Activated CD8-positive, alpha-beta memory T cell treated with anti-CD3 and anti-CD28 coated beads for 4 hours (primary cell): ENCODE measurements around the gene OARD1.

Source experiments
- DNase-seq, 2 donors: peaks; one replicate each; pipeline ENCODE4 v3.0.0-alpha.2; 2020; ENCODE audit warnings: low read depth in 2 of 2

OARD1 gene

GRCh38 chr6:41074692-41075436 is 2.7 kb upstream of the OARD1 start:
- DNase-seq = no peak

GRCh38 chr6:41073968-41074691 is 2.0 kb upstream of the OARD1 start:
- no peak for DNase-seq

- peak; percentile 58 to 68 for DNase-seq
Observed at GRCh38 chr6:41073203-41073967, 1.2 kb upstream of the OARD1 start.

DNA sequence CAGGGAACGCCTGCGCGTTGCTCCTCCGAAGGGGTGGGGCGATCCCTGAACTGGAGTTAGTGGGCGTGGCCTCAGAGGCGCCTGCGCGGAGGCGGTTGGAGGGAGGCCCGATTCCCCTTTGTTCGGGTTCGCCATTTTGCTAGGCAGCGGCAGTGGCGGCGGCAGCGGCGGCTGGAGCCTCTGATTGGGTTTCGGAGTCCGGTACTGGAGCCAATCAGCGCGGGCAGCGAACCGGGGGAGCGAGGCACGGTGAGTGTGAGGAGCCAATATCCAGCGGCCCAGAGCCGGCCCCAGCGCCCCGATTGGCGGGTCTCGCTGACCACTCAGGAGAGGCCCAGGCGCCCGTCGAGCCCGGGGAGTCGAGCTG is 663 bp upstream of the OARD1 start, which contains the start of gene NFYA:
Gene NFYA, plus strand, starts transcription at position 139 of the 367 bp plus-strand sequence. CDS start 6,116 bp downstream, outside the sequence.
- DNase-seq = peak in 1 of 2 donors; percentile 100

DNA sequence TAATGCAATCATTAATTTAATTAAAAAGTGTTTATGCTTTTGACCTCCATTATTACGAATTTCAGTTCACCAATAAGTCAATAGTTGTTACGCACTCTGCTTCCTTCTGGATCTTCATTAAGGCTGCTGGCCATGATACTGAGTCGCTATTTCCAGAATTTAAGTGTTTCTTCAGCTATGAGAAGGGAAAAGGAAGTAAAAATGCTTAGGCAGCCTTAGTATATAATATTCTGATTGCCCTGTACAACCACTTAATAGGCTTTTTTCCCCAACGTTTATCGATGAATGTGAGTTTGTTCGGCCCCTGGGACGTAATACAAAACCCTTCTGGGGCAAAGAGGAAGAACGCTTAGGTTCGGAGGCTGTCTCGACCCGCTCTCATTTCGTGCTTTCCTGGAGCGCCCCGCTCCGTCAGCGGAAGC is 644 bp downstream of the OARD1 start:
- no peak for DNase-seq

- peak; percentile 34 to 35 for DNase-seq
Observed at GRCh38 chr6:41066867-41067304, 5.3 kb downstream of the OARD1 start.

DNA sequence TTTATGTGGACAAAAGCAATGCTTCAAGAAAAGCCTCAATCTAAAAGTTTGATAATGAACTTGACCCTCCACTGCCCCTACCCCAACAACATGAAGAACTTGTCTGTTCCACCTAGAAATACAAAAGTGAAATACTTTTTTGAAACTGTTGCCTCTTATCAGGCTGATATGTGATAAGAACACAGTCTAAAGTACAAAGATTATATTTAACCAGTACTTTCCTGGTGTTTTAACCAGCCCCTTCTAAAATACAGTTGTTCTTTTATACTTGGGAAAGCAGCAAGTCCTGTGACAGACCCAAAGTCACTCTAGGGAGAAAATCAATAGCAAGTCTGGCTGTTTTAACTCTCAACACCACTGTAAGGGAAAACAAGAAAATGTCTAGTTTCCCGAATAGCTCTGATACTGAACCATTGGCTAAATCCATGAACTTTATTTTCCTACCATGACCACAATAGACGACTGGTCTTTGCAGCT is 6.6 kb downstream of the OARD1 start:
- no peak for DNase-seq

DNA sequence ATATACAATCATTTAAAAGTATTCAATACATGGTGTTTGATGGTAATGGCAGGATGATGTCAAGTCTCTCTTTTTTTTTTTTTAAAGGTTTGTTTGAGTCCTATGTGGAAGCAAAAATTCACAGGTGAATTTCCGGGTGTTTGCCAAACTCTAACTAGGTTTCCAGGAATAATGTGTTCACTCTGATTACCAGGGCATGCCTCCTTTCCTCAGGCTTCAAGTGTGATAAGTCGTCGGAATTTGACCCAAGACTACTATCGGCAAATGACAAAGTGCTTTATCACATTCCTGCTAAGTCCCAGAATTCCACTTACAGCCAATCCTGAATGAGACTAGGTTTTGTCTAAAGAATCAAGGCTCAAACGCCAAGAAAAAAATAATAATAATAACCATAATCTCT is 7.3 kb downstream of the OARD1 start:
- no peak for DNase-seq

- DNase-seq = no peak
Observed at GRCh38 chr6:41063884-41064285, 8.3 kb downstream of the OARD1 start.

GRCh38 chr6:41062056-41062455 is 10.1 kb downstream of the OARD1 start:
- no peak for DNase-seq

DNA sequence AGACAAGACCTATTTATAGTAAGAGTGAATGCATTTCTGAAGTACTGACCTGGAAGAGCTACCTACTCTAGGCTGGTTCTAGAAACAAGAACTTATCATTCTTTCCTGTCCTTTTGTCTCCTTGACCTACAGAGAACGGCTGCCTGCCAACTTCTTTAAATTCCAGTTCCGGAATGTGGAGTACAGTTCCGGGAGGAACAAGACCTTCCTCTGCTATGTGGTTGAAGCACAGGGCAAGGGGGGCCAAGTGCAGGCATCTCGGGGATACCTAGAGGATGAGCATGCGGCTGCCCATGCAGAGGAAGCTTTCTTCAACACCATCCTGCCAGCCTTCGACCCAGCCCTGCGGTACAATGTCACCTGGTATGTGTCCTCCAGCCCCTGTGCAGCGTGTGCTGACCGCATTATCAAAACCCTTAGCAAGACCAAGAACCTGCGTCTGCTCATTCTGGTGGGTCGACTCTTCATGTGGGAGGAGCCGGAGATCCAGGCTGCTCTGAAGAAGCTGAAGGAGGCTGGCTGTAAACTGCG is 10.9 kb downstream of the OARD1 start:
- DNase-seq = no peak

DNA sequence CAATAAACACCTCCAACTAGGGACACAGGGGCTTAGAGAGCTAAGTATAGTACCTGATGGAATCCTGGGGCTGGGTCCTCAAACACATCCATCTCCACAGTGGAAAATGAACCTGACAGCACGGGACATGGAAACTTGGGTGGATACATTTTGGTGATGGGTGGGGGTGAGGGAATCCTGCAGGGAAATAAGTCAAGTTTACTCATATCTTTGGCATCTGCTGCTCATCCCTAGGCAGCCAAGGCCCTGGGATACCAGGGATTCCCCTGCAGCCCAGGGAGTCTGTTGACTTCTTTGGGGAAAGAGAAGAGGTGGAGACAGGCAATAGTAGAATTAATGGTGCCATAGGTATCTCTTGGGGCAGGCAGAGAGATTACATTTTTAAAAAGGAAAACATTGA is 12.6 kb downstream of the OARD1 start:
- DNase-seq = no peak

DNA sequence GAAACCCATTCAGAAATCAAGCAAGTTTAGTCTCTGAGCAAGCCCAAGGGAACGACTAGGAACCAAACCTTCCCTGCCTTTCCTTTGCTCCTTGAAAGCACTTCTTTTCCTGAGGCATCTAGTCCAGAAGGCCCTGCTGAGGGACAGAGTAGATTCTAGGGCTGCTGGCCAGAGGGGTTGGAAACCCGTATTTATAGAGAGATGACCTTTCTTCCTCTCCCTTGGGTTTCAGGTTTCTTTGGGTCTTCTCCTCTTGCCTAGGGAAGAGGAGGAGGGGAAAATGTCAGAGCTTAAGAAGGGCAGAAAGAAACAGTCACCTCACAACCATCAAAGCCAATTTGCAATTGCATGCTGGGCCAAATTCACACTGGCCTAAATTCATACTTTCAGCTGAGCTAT is 13.4 kb downstream of the OARD1 start:
- DNase-seq = no peak

DNA sequence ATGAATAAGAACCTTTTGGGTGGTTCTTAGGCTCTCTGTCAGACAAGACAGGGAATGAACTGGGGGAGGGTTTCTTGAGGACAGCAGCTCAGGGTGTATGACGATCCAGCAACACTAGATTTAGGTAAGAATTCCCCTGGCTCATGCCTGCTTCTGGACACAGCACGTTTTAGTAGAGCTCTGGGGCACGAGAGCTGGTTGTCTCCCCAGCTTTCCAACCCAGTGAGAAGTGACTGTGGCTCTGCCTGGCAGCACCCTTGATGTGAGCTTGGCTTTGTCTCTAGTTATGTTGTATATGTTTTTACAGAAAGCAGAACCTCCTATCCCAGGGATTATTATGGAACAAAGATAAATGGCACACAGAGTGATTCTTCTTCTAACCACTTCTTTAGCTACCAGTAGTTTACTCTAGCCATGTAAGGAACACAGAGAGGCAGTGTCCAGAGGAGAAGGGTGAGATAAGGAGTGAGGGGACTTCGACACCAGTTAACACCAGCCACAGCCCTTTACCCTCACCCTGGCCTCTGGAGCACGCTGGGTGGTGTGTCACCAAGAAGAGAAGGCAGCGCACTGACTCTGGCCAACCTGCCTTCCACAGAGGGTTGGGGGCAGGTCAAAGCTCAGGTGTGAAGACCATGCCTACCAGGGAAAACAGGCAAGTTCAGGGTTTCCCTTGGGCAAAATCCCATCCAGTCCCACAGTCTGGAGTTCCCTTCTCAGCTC is 15.2 kb downstream of the OARD1 start:
- no peak for DNase-seq

GRCh38 chr6:41055149-41055548 is 17.0 kb downstream of the OARD1 start:
- no peak for DNase-seq

DNA sequence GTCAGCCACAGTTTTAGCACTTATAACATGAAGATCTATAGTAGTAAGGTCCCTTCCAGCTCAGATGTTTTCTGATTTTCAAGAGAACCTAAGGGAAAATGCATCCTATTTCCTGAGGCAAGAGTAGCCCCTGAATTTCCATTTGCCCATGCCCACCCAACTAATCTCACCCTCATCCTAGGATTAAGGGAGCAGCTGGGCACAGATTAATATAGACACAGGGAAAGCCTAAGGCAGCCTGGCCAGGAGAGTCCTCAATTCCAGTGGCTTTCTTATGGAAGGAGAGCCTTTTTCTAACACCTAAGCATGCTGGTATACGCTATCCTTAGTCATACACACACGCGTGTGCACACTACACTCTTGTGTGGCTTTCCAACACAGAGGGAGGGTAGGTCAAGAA is 17.6 kb downstream of the OARD1 start:
- no peak for DNase-seq

DNA sequence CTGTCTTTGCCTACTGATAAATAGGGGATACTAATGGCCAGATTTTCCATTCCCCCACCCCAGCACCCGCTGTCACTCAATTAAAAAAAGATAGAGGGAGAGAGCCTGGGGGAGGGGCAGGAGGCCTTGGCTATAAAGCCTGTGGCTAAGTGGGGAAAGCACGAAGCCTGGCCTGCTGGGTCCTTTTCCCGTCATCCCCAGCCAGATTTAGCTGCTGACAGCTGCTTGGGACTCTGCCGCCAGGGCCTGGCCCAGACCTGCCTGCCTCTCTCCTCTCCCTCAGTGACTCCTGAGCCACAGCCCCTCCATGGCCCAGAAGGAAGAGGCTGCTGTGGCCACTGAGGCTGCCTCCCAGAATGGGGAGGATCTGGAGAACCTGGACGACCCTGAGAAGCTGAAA is 19.1 kb downstream of the OARD1 start, which contains the start of gene APOBEC2:
Gene APOBEC2, plus strand, starts transcription at position 162 of the 400 bp plus-strand sequence. Its CDS starts 146 bp downstream, at position 308.
- no peak for DNase-seq

GRCh38 chr6:41051873-41052272 is 20.3 kb downstream of the OARD1 start:
- no peak for DNase-seq

GRCh38 chr6:41050536-41050935 is 21.6 kb downstream of the OARD1 start:
- no peak for DNase-seq

DNA sequence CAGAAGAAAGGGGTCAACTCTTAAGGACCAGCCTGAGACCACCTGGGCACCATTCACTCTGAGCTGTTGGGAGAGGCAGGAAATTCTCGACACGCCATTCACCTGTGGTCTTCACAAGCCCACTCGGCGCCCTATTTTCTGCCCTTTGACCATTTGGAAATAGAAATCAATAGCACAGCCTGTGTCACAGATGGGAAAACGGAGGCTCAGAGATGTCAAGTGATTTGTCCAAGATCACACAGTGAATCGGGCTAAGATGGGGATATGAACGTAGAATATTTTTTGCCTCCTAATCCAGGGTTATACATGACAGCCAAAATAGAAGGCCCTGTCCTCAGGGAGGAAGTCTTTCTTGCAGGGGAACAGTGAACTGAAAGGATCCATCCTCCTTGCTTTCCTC is 22.2 kb downstream of the OARD1 start:
- no peak for DNase-seq

- no peak for DNase-seq
Observed at GRCh38 chr6:41049521-41049920, 22.6 kb downstream of the OARD1 start.
